ENCODE results near the gene MROH2A.

GRCh38 chr2:233816334-233816733, 38.2 kb downstream of the MROH2A start:
- TF ChIP-seq, protein P1, sequence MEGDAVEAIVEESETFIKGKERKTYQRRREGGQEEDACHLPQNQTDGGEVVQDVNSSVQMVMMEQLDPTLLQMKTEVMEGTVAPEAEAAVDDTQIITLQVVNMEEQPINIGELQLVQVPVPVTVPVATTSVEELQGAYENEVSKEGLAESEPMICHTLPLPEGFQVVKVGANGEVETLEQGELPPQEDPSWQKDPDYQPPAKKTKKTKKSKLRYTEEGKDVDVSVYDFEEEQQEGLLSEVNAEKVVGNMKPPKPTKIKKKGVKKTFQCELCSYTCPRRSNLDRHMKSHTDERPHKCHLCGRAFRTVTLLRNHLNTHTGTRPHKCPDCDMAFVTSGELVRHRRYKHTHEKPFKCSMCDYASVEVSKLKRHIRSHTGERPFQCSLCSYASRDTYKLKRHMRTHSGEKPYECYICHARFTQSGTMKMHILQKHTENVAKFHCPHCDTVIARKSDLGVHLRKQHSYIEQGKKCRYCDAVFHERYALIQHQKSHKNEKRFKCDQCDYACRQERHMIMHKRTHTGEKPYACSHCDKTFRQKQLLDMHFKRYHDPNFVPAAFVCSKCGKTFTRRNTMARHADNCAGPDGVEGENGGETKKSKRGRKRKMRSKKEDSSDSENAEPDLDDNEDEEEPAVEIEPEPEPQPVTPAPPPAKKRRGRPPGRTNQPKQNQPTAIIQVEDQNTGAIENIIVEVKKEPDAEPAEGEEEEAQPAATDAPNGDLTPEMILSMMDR (IDR thresholded peaks at IDR 0.05; ENCODE audit: low read depth, low read length, missing input control), result no peak
- TF ChIP-seq RAD21 (IDR thresholded peaks at IDR 0.05) (no peak), SP1 (IDR thresholded peaks at IDR 0.05) (no peak), YY1 (IDR thresholded peaks at IDR 0.05) (no peak)
